NCI-H2029 treated with DMSO at 0.1 percent for 48 hours (cell line): Measurements from ENCODE around the gene TCN2.
A peak's percentile ranks its signal among the peaks of the same experiment; 100 is the strongest.
"Not testable (repeated sequence)": the region's sequence is repeated elsewhere in the genome, so short reads cannot be mapped to it uniquely, and the experiment has no call there.

Source experiments
- DNase-seq: peaks from one replicate; lab custom pipeline; 2025; lab: John Stamatoyannopoulos, UW

The TCN2 gene

DNA sequence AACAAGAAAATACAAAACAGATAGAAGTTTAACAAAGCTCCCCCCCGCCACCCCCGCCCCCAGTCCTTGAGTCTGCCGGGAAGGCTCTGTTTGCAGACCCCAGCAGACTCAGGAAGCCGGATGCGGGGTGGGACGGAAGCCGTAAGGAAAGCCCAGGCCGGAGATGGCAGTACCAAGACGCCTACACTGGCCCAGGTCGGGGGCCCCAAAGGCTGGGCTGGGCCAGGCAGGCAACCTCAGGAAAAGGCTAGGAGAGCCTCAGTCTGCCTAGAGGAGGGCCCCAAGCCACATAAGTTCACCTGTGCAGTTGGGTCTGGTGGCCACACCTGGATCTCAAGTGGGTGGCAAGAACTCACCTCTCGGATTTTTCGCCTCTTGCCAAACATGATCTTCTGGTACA is 28.5 kb upstream of the TCN2 start:
- no peak for DNase-seq

DNA sequence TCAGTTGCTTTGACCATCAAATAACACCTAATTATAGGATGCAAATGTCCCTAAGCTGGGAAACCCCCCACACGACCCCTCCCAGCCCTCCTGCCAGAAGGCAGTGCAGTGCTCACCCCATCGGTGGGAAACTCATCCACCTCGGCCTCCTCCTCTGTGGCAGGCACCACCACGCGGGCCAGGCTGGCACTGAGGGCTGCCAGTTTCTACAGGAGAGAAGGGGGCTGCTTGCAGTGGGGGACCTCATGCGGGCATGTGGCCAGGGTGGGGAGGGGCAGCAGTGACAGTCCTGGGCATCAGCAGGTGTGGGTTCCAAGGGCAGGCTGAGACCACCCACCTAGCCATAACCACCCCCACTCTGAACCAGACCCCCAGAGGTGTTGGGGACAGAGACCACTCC is 26.1 kb upstream of the TCN2 start:
- DNase-seq: no peak

- no peak for DNase-seq
These were observed 24.9 kb upstream of the TCN2 start for GRCh38 chr22:30582051-30582450.

- no peak for DNase-seq
These were observed 24.0 kb upstream of the TCN2 start for GRCh38 chr22:30582788-30583545.

- DNase-seq: no peak
These were observed 22.5 kb upstream of the TCN2 start for GRCh38 chr22:30584441-30584840.

- DNase-seq: no peak
These were observed 20.6 kb upstream of the TCN2 start for GRCh38 chr22:30586414-30586813.

GRCh38 chr22:30591191-30591587 is 15.8 kb upstream of the TCN2 start:
- no peak for DNase-seq

- peak; percentile 93 for DNase-seq
These were observed 15.2 kb upstream of the TCN2 start, which contains the start of gene PES1 for GRCh38 chr22:30591588-30592359. Gene PES1 (minus strand): TSS chr22:30591910. CDS start chr22:30591833, 77 bp downstream.

GRCh38 chr22:30592360-30592713 is 14.6 kb upstream of the TCN2 start:
- not testable (repeated sequence) for DNase-seq

- DNase-seq: no peak
These were observed 10.8 kb upstream of the TCN2 start for GRCh38 chr22:30596199-30596598.

DNA sequence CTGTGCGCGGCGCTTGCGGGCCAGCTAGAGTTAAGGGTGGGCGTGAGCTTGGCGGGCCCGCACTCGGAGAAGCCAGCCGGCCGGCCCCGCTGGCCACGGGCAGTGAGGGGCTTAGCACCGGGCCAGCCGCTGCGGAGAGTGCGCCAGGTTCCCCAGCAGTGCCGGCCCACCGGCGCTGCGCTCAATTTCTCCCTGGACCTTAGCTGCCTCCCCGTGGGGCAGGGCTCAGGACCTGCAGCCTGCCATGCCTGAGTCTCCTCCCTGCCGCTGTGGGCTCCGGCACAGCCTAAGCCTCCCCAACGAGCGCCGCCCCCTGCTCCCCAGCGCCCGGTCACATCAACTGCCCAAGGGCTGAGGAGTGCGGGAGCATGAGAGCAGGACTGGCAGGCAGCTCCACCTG is 10.1 kb upstream of the TCN2 start:
- DNase-seq: no peak

DNA sequence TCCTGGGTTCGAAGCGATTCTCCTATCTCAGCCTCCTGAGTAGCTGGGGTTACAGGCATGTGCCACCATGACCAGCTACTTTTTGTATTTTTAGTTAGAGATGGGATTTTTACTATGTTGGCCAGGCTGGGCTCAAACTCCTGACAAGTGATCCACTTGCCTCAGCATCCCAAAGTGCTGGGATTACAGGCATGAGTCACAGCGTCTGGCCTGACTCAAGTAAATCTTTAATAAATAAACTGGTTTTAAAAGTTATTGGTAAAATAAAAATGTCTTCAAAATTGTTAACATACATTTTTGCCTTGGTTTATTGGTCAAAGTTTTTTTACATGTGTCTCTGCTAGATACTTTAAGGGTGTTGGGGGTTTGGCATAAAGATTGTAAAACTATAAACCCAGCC is 8.0 kb upstream of the TCN2 start:
- DNase-seq: no peak

DNA sequence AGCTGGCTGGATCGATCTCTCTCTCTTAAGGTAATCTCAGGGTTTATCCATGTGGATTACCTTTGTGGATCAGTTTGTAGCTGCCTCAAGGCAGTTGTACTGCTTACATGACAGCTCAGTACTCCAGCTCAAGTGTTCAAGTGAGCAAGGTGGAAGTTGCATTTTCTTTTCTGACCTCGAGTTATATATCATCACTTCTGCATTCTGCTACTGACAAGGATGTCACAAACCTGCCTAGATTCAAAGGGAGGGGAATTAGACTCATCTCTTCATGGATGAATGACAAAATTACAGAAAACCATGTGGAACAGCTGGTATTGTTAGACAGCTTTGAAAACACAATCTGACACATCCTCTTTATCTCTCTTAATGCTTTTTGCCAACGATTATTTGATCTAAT is 6.1 kb upstream of the TCN2 start:
- no peak for DNase-seq

GRCh38 chr22:30601464-30601863 is 5.5 kb upstream of the TCN2 start:
- DNase-seq: no peak

DNA sequence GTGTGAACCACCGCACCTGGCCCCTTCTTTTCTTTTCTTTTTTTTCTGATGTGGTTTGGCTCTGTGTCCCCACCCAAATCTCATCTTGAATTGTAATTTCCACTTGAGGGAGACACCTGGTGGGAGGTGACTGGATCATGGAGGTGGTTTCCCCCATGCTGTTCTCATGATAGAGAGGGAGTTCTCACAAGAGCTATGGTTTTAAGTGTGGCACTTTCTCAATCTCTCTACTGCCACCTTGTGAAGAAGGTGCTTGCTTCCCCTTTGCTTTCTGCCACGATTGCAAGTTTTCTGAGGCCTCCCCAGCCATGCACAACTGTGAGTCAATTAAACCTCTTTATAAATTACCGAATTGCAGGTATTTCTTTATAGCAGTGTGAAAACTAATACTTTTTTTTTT is 4.9 kb upstream of the TCN2 start:
- DNase-seq: no peak

- DNase-seq: no peak
These were observed 3.2 kb upstream of the TCN2 start for GRCh38 chr22:30603801-30604200.

DNA sequence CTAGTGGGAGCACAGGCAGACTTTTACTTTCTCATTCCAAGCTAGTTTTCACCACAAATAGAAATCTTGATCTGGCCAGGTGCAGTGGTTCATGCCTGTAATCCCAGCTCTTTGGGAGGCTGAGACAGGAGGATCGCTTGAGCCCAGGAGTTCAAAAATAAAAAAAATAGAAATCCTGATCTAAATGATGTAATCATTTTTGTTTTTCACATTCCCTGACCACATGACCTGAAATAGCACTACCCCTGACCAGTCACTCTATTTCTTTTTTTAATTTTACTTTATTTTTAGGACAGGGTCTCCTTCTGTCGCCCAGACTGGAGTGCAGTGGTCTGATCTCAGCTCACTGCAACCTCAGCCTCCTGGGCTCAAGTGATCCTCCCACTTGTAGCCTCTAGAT is 2.3 kb upstream of the TCN2 start:
- no peak for DNase-seq

GRCh38 chr22:30605449-30606110 is 1.4 kb upstream of the TCN2 start:
- peak; percentile 49 for DNase-seq

DNA sequence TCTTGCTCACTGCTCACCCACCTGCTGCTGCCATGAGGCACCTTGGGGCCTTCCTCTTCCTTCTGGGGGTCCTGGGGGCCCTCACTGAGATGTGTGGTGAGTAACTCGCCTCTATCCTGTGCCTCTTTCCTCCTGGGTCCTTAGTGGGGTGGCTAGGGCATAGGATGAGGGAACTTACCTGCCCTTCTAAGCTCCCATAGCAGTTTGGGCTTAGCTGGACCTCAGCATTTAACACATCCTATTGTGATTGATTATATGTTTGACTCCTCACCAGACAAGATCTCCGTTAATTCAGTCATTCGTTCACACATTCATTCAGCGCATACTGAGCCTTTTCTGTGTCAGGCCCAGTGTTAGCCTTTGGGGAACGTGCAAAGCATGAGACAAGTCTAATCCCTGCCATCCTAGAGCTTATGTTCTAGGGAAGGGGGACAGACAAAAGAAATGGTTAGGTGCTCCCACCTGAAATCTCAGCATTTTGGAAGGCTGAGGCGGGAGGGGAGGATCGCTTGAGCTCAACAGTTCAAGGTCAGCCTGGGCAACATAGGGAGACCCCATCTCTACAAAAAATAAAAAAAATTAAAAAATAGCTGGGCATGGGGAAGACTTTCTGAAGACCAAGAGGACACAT is 441 bp downstream of the TCN2 start:
- no peak for DNase-seq

DNA sequence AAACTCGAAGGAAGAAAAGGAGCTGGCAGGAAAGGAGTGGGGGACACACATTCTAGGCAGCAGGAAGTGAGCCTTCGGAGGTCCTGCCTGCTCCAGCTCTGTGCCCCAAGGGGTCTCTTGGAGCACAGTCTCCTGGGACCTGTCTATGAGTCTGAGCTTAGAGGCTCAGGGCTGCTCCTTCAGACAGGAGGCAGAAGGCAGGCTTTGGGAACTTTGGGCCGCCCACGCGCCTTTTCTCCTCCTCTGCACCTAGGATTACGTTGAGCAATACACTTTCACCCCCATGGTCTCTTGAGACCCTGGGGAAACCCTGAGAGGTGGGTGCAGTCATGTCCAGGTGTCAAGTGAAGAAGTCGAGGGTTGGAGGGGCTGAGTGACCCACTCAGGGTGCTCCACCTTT is 965 bp downstream of the TCN2 start:
- no peak for DNase-seq

DNA sequence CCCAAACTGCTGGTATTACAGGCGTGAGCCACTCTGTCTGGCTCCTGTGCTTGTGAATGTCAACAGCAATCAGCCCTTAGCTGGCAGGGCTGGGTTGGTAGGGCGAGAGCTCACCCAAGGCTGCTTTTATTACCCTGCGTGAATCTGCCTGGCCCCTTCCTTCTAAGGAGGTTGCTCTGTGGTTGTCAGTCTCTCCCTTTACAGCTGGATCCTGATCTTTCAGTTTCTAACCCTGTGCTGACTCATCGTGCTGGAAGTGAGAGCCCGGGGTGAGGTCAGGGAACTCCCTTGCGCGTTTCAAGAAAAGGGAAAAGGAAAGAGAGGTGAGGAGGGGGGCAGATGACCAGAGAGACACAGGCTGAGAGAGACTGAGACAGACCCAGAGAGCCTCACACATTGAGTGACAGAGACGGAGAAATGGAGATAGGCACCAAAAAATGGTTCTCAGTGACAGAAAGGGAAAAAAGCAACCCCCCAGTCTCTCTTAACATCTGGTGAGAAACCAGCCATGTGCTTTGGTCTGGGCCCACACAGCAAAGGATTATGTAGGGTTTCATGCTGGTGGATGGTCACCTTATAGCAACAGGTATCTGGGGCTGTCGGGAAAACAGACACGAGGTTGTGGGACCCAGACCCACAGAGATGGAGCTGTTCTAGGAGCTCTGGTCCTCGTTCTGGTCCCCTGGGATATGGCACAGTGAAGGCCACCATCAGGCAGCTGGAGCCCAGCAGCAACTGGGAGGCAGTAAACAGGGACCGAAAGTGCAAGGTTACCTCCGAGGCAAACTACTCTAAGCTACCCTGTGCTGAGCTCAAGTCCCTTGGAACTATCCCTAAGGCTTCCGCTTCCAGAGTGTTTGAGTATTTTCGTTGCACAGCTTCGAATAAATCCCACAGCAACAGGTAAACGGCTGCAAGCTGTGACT is 2.5 kb downstream of the TCN2 start:
- no peak for DNase-seq

DNA sequence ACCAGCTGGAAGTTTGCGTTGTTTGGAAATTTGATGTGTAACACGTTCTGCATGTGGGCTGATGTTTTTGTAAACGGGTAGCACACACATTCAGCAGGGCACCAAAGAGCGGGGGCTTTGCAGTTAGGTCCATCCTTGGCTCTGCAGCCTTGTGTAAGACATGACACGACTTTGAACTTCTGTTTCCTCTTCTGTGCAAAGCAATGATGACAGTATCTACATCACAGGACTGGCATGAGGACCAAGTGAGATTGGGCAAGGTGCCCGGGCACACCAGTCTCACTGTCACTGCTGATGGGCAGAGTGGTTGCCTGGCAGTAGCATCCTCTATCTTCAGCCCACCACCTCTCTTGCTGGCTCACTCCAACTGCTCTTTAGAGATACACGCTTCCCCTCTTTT is 3.3 kb downstream of the TCN2 start:
- no peak for DNase-seq
